CD4-positive, alpha-beta T cell treated with Interleukin-4 for 4 hours (primary cell): ENCODE measurements around the gene C10orf90.

Experiments used
- DNase-seq: peaks from one replicate; pipeline ENCODE4 v3.0.0-alpha.2; 2020

The C10orf90 gene

DNA sequence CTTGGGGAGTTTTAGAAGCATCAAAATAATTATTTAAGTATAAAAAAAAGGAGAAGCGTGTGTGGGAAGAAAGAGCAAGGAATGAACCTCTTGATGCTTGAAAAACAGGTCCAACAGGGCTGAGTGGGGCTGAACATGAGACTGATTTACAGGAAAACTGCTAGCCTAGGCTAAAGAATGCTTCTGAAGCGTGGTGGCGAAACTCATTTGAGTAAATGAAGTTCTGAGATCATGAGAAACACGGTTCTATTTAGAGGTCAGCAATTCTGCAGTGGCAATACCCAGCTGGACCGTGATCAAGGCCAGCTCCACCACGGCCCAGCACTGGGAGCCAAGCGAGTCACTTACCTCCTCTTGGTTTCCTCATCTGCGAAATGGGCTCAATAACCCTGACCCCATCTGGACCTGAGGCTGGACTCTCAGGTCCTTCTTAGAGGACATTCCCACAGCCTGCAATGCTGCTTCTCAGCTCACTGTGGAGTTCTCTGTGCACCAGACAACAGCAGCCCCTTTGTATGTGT is 142.1 kb downstream of the C10orf90 start:
- DNase-seq = no peak

DNA sequence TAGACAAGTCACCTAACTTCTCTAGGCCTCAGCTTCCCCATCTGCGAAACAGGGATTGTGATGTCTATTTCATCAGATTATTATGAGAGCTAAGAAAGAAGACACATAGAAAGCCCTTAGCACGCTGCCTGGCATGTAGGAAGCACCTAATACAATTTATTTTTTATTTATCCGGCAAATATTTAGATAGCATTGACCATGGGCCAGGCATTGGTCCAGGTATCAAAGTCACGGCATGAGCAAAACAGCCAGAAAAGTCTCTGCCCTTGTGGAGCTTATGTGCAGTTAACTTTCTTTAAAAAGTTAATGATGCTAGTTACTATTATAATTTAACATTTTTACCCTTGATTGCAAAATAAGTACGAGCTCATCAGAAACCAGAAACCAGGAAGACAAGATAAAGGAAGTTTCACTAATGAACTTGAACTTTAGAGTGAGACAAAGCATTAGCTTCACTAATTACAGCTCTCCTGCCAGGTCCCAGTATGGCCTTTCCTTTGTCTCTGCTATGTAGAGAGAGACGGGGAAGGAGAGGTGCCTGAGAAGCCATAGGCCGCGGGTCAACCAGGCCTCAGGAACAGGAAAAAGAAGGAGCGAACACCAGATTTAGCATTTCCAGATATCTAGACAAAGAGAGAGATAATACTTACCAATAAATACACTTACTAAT is 142.7 kb downstream of the C10orf90 start:
- DNase-seq = no peak

DNA sequence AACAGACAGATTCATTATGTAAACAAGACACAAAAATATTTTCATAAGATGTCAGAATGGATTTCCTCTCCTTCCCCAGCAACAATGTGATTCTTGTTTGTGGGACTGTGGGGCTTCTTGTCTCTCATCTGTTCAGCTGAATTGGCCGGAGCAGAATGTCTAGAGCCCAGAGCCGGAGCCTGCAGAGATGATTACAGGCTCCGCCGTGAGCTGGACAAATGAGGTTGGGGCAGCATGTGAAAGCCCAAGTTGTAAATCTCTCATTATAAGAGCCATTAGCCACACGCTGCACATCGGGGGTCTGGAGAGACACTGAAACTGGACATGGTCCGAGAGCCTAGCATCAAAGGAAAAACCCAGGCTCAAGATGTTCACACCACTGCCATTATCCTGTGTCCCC is 145.2 kb downstream of the C10orf90 start:
- DNase-seq = no peak

DNA sequence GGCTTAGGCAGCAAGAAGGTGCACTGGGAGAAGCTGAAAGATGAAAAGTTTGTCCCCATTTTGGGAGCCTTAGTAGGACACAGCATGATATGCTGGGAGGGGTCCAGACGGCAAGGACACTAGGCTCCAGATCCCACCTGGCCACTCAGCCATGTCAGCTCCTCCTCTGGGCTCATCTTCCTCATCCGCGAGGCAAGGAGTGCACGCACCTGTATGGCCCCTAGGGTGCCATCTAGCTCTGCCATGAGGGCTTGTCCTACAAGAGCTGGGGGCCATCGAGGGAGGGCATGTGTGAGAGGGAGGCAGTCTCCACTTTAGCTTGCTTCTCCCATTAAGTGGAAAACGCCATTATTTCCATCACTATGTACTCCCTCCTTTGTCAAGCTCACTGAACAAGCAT is 146.0 kb downstream of the C10orf90 start:
- DNase-seq = no peak

DNA sequence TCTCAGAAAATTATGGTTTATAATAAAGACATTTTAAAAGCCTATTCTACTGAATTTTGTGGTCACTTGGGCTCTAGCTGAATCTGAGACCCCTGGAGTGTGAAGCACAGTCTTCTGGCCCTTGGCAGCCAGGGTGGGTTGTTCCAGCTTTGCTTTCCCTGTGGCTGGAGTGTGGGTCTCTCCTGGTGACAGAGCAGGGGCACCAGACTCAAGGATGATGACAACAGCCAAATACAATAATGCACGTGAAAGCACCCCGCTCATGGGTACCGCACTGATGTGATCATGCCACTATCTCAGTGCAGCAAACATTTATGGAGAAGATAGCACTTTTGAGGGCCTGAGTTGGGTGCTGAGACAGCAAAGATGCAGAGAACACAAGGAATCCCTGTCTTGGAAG is 147.4 kb downstream of the C10orf90 start:
- DNase-seq = no peak

DNA sequence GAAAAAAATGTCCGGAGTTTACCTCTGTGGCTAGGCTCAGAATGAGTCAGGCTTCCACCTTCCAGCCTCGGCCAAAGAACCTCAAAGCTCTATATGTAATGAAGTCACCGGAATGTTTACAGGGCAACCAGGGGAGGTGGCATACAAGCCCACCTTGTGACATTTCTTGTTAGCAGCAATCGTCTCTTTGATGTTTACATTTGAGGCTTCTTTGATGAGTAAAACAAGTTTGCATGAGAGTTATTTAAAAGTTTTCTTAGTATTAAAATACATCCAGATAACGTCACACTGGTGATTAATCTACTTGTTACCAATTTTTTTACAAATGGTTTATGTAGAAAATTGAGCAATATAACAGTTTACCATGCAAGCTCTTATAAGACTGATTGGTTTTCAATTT is 149.1 kb downstream of the C10orf90 start:
- DNase-seq = no peak

DNA sequence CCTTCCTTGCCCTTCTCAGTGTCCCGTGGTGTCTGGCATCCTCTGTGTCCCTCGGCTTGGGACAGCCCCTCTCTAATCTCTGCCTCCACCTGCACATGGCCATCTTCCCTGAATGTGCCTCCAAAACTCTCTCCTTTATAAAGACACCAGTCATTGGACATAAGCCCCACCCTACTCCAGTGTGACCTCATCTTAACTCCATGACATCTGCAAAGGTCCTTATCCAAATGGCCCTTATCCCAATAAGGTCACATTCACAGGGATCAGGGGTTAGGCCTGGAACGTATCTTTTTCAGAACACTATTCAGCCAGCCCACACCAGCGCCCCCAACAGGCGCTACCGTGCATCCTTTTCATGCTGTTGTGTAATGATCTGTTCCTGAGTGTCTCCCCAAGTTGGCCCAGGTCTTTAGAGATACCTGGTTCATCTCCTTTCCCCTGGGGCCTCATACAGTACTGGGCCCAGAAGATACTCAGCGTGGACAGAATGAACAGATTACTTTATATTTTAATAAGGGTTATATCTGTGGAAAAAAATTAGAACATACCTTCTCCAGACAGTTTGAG is 149.7 kb downstream of the C10orf90 start:
- DNase-seq = no peak

GRCh38 chr10:126519992-126520391 is 150.5 kb downstream of the C10orf90 start:
- DNase-seq = no peak

DNA sequence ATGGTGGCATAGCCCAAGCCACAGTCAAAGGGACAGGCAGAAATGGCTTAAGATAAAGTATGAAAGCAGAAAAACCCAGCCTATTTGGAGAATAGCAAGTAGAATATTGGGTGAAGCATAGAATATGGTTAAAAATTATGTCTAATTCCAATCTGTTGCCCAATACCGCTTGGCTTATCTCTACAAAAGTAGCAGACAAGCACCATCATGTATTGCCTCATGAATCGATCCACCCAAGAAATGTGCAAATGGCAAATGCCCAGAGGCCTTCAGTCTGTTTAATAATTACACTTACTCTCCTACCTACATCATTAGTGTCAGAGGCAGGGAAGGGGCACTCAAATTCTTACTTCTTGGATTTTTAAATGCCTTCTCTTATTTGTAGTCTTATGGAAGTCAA is 151.3 kb downstream of the C10orf90 start:
- DNase-seq = no peak

GRCh38 chr10:126518218-126519080 is 152.0 kb downstream of the C10orf90 start:
- no peak for DNase-seq

GRCh38 chr10:126516515-126516914 is 154.0 kb downstream of the C10orf90 start:
- DNase-seq = no peak

- no peak for DNase-seq
These were observed 158.5 kb downstream of the C10orf90 start for GRCh38 chr10:126511917-126512479.

DNA sequence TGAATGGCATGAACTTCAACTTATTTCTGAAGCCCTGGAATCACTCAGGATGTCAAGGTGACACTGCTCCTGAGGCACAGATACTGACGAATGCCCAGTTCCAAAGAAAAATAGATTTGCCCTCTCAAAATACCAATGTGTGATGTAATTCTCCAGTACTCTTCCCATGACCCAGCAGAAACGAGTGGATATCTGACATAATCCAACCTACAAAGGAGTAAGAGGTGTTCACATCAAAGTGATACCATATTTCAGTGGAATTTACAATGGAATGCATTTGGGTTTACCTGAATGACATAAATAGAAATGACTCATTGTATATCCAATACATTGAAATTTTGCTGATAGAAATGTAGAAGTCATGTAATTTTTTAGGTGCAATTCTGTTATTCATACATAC is 161.3 kb downstream of the C10orf90 start:
- DNase-seq = no peak

DNA sequence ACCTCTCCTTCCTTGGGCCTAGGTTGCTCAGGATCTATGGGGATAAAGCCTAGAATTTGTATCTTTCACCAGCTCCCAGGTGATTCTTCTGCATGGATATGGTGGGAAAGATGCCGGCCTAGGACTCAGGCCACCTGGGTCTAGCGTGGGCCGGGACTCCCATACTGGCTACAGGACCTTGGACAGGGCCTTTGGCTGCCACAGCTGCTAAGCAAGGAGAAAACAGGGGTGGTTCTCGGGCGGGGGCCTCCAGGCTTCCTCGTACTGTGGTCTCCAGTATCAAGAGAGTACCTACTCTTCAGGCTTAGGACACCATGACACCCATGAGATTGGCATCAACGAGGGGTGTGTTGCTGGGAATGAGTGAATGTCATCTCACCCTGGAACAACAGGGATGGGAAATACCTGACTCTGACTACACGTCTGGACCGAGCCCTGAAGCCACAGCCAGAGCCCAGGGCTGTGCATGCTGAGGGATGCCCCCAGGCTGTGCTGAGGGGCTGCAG is 161.9 kb downstream of the C10orf90 start:
- no peak for DNase-seq

- DNase-seq = no peak
These were observed 165.8 kb downstream of the C10orf90 start for GRCh38 chr10:126504761-126505112.

DNA sequence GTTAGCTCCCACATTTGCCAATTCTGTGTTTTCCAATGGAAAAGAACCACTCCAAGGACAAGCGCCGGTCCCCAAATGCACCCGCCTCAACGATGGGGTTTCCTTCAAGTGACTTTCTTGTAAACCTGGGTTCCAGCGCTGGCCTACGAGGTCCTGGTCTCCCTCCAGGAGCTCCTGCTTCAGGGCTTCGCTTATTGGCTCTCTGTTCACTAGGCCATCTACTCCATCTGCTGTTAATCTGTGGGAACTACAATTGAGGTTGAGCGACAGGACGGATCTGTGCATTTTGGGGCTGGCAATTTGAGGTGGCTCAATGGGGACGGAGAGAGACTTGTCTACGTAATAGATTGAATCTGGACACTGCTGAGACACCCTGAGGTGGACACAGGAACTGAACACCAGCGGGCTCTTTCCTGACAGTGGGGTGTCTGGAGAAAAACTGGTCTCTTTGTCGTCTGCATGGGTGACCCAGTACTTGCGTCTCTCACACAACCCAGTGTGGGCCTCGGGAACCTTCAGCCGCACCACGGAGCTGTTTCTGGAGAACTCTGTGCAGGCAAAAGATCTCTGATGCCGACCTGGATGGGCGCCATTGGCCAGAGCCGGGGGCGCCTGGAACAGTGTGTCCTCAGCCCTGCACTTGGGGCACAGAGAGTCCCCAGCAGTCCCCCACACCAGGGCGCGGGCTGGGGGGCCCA is 166.3 kb downstream of the C10orf90 start:
- DNase-seq = no peak

- no peak for DNase-seq
These were observed 167.0 kb downstream of the C10orf90 start for GRCh38 chr10:126503392-126504062.

GRCh38 chr10:126502441-126502840 is 168.1 kb downstream of the C10orf90 start:
- no peak for DNase-seq

GRCh38 chr10:126501828-126502227 is 168.7 kb downstream of the C10orf90 start:
- DNase-seq = no peak

GRCh38 chr10:126500866-126501265 is 169.6 kb downstream of the C10orf90 start:
- no peak for DNase-seq

DNA sequence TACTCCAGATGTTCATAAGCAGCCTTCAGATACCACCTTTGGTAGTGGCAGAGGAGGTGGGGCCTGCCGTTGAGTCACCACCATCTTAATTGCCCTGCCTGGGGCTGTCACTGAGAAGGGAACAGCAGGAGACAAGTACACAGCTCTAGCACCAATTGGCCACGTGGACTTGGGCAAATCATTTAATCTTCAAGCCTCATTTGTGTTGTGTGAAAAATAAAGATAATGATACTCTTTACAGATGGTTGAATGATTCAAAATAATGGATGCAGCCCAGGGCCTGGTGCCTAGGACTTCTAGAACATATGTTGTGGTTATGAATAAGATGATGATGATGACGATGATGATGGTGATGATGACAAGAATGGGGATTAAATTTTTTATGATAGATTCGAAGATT is 170.3 kb downstream of the C10orf90 start:
- DNase-seq = no peak

- no peak for DNase-seq
These were observed 170.7 kb downstream of the C10orf90 start for GRCh38 chr10:126499744-126500143.
